Measurements from ENCODE around the gene RPAIN. TPM values are rescaled to one million over a fixed set of nuclear protein-coding genes. Genes with fewer than 3 reads are reported as not detected.

Gene RPAIN
- total RNA-seq (10 to 100 TPM; 54.2 to 81.1 (median 75.1) TPM), polyA plus RNA-seq (10 to 100 TPM; 30.4 to 35.8 TPM), total RNA-seq (92.1 reads per million, percentile 83 among the genes with 10 or more reads in this experiment)

GRCh38 chr17:5419959-5420653 is at the start of gene RPAIN:
RPAIN (plus strand) TSS chr17:5420182; CDS start chr17:5420211, 29 bp downstream.
- DNase-seq (peak in 6 of 9 donors; percentile 83 to 90 (median 88)), ATAC-seq (peak; percentile 81)
- Histone ChIP-seq H3K9me3 (ENCODE audit: control insufficient read depth in 2 of 3, low read length in 3 of 3) (no peaks in the 10 kb centered on the region), H3K4me1 (ENCODE audit: control insufficient read depth in 2 of 2, insufficient read depth in 2 of 2, low read length in 2 of 2) (peaks cover 26% of the 10 kb centered on the region in 2 donors), H3K36me3 (ENCODE audit: control insufficient read depth in 2 of 3, insufficient read depth in 3 of 3, low read length in 3 of 3) (peaks cover 11 to 44% (median 25%) of the 10 kb centered on the region in 3 experiments), H3K4me3 (ENCODE audit: low read length) (peak within 1 kb of the TSS; percentile 93), H3K27ac (ENCODE audit: low read depth, low read length) (peak within 1 kb of the TSS; percentile 94), H3K27me3 (ENCODE audit: control insufficient read depth in 2 of 2, insufficient read depth in 2 of 2, low read length in 2 of 2) (no peaks in the 10 kb centered on the region)
- Mint-ChIP-seq H3K4me3 (peak within 1 kb of the TSS; percentile 93 to 100 (median 98)), H3K27ac (peak within 1 kb of the TSS; percentile 89 to 100 (median 99)), H3K36me3 (peaks cover 4 to 25% (median 15%) of the 10 kb centered on the region in 5 donors), H3K27me3 (peaks cover 0 to 2% (median 0%) of the 10 kb centered on the region in 5 donors), H3K4me1 (peaks cover 16 to 61% (median 45%) of the 10 kb centered on the region in 7 donors), H3K9me3 (peaks cover 0 to 4% (median 0%) of the 10 kb centered on the region in 11 donors)
- ChIA-PET POLR2A (interaction anchor here (0.7 to 2.2 kb wide), 9 partner anchors 17 to 378 kb away, joined by 3 to 46 read pairs (median 5); partner anchors contain the start of genes C1QBP, DERL2, MIS12 and ZNF594), CTCF (interaction anchor here (0.6 to 1.2 kb wide), 2 partner anchors 19 to 34 kb away, joined by 3 to 9 read pairs; partner anchors contain the start of gene C1QBP)
- intact Hi-C loops (cut with micrococcal nuclease): loop anchor here (1.0 to 5.0 kb wide), 13 partner anchors 19 to 1812 kb away; partner anchors contain the start of genes C1QBP (in 2 of the 2), DERL2 (in 2 of the 2), MIS12 (in 2 of the 2) and PFN1 (in 2 of the 2)

GRCh38 chr17:5370411-5370810 is 49.6 kb upstream of the RPAIN start:
- H3K36me3 Mint-ChIP-seq: peaks cover 3 to 38% (median 24%) of the 10 kb centered on the region in 5 donors

GRCh38 chr17:5373112-5373511 is 46.9 kb upstream of the RPAIN start:
- no peak for ATAC-seq
- H3K36me3 Mint-ChIP-seq: peaks cover 3 to 39% (median 25%) of the 10 kb centered on the region in 5 donors
- no peak for DNase-seq
- H3K9me3 ChIP-seq (ENCODE audit: control insufficient read depth in 2 of 3, low read length in 3 of 3): no peaks in the 10 kb centered on the region
- no peaks in the 10 kb centered on the region for H3K27me3 ChIP-seq (ENCODE audit: control insufficient read depth in 2 of 2, insufficient read depth in 2 of 2, low read length in 2 of 2)
- H3K4me1 ChIP-seq (ENCODE audit: control insufficient read depth in 2 of 2, insufficient read depth in 2 of 2, low read length in 2 of 2): no peaks in the 10 kb centered on the region
- no peaks in the 10 kb centered on the region for H3K9me3 Mint-ChIP-seq
- peaks cover 15 to 89% (median 16%) of the 10 kb centered on the region in 3 experiments for H3K36me3 ChIP-seq (ENCODE audit: control insufficient read depth in 2 of 3, insufficient read depth in 3 of 3, low read length in 3 of 3)
- no peak overlapping the region for H3K4me3 Mint-ChIP-seq
- no peaks in the 10 kb centered on the region for H3K27me3 Mint-ChIP-seq
- no peak overlapping the region for H3K4me3 ChIP-seq (ENCODE audit: low read length)
- intact Hi-C loops (cut with micrococcal nuclease): no loop called here
- CTCF ChIA-PET: no interaction called here
- H3K27ac Mint-ChIP-seq: peak overlapping the region in 1 of 9 donors; percentile 77
- no peak overlapping the region for H3K27ac ChIP-seq (ENCODE audit: low read depth, low read length)
- POLR2A ChIA-PET: interaction anchor here (1.4 kb wide), 1 partner anchor 8 kb away, joined by 3 read pairs; no protein-coding TSS in a partner anchor
- H3K4me1 Mint-ChIP-seq: peaks cover 0 to 4% (median 0%) of the 10 kb centered on the region in 7 donors

More at GRCh38 chr17:5370411-5370810, 49.6 kb upstream of the RPAIN start:
- DNase-seq (no peak), ATAC-seq (no peak)
- H3K36me3 ChIP-seq (ENCODE audit: control insufficient read depth in 2 of 3, insufficient read depth in 3 of 3, low read length in 3 of 3): peaks cover 13 to 90% (median 20%) of the 10 kb centered on the region in 3 experiments
- H3K27ac ChIP-seq (ENCODE audit: low read depth, low read length): no peak overlapping the region
- ChIA-PET POLR2A (no interaction called here), CTCF (no interaction called here)
- intact Hi-C loops (cut with micrococcal nuclease): no loop called here
- Mint-ChIP-seq H3K9me3 (no peaks in the 10 kb centered on the region), H3K4me3 (no peak overlapping the region), H3K27ac (peak overlapping the region in 3 of 9 donors; percentile 2 to 59 (median 6)), H3K4me1 (peaks cover 0 to 4% (median 0%) of the 10 kb centered on the region in 7 donors), H3K27me3 (no peaks in the 10 kb centered on the region)
- H3K27me3 ChIP-seq (ENCODE audit: control insufficient read depth in 2 of 2, insufficient read depth in 2 of 2, low read length in 2 of 2): no peaks in the 10 kb centered on the region
- H3K4me1 ChIP-seq (ENCODE audit: control insufficient read depth in 2 of 2, insufficient read depth in 2 of 2, low read length in 2 of 2): no peaks in the 10 kb centered on the region
- no peak overlapping the region for H3K4me3 ChIP-seq (ENCODE audit: low read length)
- no peaks in the 10 kb centered on the region for H3K9me3 ChIP-seq (ENCODE audit: control insufficient read depth in 2 of 3, low read length in 3 of 3)

- no peaks in the 10 kb centered on the region for H3K27me3 Mint-ChIP-seq
- ChIA-PET CTCF (interaction anchor here (0.6 kb wide), 1 partner anchor 28 kb away, joined by 4 read pairs; no protein-coding TSS in a partner anchor), POLR2A (interaction anchor here (1.1 to 1.2 kb wide), 2 partner anchors 8 to 14 kb away, joined by 3 to 5 read pairs; no protein-coding TSS in a partner anchor)
- no peaks in the 10 kb centered on the region for H3K9me3 ChIP-seq (ENCODE audit: control insufficient read depth in 2 of 3, low read length in 3 of 3)
- ATAC-seq: no peak
- no peaks in the 10 kb centered on the region for H3K9me3 Mint-ChIP-seq
- no peaks in the 10 kb centered on the region for H3K4me1 ChIP-seq (ENCODE audit: control insufficient read depth in 2 of 2, insufficient read depth in 2 of 2, low read length in 2 of 2)
- peaks cover 14 to 87% (median 21%) of the 10 kb centered on the region in 3 experiments for H3K36me3 ChIP-seq (ENCODE audit: control insufficient read depth in 2 of 3, insufficient read depth in 3 of 3, low read length in 3 of 3)
- intact Hi-C loops (cut with micrococcal nuclease): no loop called here
- peak overlapping the region in 8 of 9 donors; percentile 22 to 92 (median 70) for H3K27ac Mint-ChIP-seq
- H3K4me3 ChIP-seq (ENCODE audit: low read length): no peak overlapping the region
- H3K36me3 Mint-ChIP-seq: peaks cover 19 to 53% (median 38%) of the 10 kb centered on the region in 5 donors
- peaks cover 0 to 9% (median 3%) of the 10 kb centered on the region in 7 donors for H3K4me1 Mint-ChIP-seq
- peak overlapping the region; percentile 13 for H3K27ac ChIP-seq (ENCODE audit: low read depth, low read length)
- no peak for DNase-seq
- H3K4me3 Mint-ChIP-seq: no peak overlapping the region
- H3K27me3 ChIP-seq (ENCODE audit: control insufficient read depth in 2 of 2, insufficient read depth in 2 of 2, low read length in 2 of 2): no peaks in the 10 kb centered on the region
Observed at GRCh38 chr17:5378566-5379207, 41.3 kb upstream of the RPAIN start.

- no peak overlapping the region for H3K27ac ChIP-seq (ENCODE audit: low read depth, low read length)
- intact Hi-C loops (cut with micrococcal nuclease): no loop called here
- Mint-ChIP-seq H3K27ac (peak overlapping the region; percentile 33 to 80 (median 64)), H3K9me3 (no peaks in the 10 kb centered on the region), H3K4me3 (no peak overlapping the region), H3K27me3 (no peaks in the 10 kb centered on the region), H3K4me1 (peaks cover 0 to 9% (median 3%) of the 10 kb centered on the region in 7 donors), H3K36me3 (peaks cover 19 to 55% (median 39%) of the 10 kb centered on the region in 5 donors)
- no peaks in the 10 kb centered on the region for H3K9me3 ChIP-seq (ENCODE audit: control insufficient read depth in 2 of 3, low read length in 3 of 3)
- peaks cover 20 to 90% (median 27%) of the 10 kb centered on the region in 3 experiments for H3K36me3 ChIP-seq (ENCODE audit: control insufficient read depth in 2 of 3, insufficient read depth in 3 of 3, low read length in 3 of 3)
- H3K4me3 ChIP-seq (ENCODE audit: low read length): no peak overlapping the region
- DNase-seq: no peak
- H3K27me3 ChIP-seq (ENCODE audit: control insufficient read depth in 2 of 2, insufficient read depth in 2 of 2, low read length in 2 of 2): no peaks in the 10 kb centered on the region
- ChIA-PET CTCF (no interaction called here), POLR2A (interaction anchor here (0.7 kb wide), 1 partner anchor 31 kb away, joined by 3 read pairs; no protein-coding TSS in a partner anchor)
- ATAC-seq: no peak
- no peaks in the 10 kb centered on the region for H3K4me1 ChIP-seq (ENCODE audit: control insufficient read depth in 2 of 2, insufficient read depth in 2 of 2, low read length in 2 of 2)
Observed at GRCh38 chr17:5379351-5380107, 40.5 kb upstream of the RPAIN start.

Measured in naive thymus-derived CD4-positive, alpha-beta T cell (primary cell).